ENCODE data around the gene DCK. TPM values are rescaled to one million over a fixed set of nuclear protein-coding genes. Genes with fewer than 3 reads are reported as not detected.
"Not testable (repeated sequence)": the region's sequence is repeated elsewhere in the genome, so short reads cannot be mapped to it uniquely, and the experiment has no call there.

DCK gene
- total and polyA plus RNA-seq, 12 donors = 2.5 to 9.3 (median 6.2) TPM

GRCh38 chr4:71011451-71011850 is 18.0 kb downstream of the DCK start:
- Histone ChIP-seq H3K4me3 (no peak overlapping the region), H3K36me3 (peaks cover 0 to 8% (median 0%) of the 10 kb centered on the region in 9 donors), H3K4me1 (peaks cover 0 to 12% (median 0%) of the 10 kb centered on the region in 9 donors), H3K27ac (no peak overlapping the region), H3K9me3 (peaks cover 0 to 8% (median 0%) of the 10 kb centered on the region in 11 donors), H3K27me3 (no peaks in the 10 kb centered on the region)
- no peak for DNase-seq
- no peak for ATAC-seq
- WGBS, 2 donors = 92 to 95% methylated on average over 4 of the region's 4 CpGs
- no peak for TF ChIP-seq CTCF (IDR thresholded peaks at IDR 0.05)
- intact Hi-C loops (cut with DNase I) = loop anchor here in 1 of 10 donors (10.0 kb wide), 1 partner anchor 173 kb away; no protein-coding TSS in a partner anchor

- ATAC-seq, H3K4me1 ChIP-seq, H3K36me3 ChIP-seq, DNase-seq, H3K4me3 ChIP-seq, H3K27ac ChIP-seq, H3K27me3 ChIP-seq: not testable (repeated sequence)
- intact Hi-C loops (cut with DNase I) = loop anchor here in 1 of 10 donors (10.0 kb wide), 1 partner anchor 167 kb away; no protein-coding TSS in a partner anchor
- WGBS, 2 donors = 96 to 99% methylated on average over 2 of the region's 2 CpGs
- peaks cover 0 to 19% (median 0%) of the 10 kb centered on the region in 11 donors for H3K9me3 ChIP-seq
Measured at GRCh38 chr4:71017391-71017790, 23.9 kb downstream of the DCK start.

GRCh38 chr4:71020611-71021010 is 27.2 kb downstream of the DCK start:
- H3K36me3 ChIP-seq = peaks cover 0 to 18% (median 0%) of the 10 kb centered on the region in 9 donors
- peaks cover 0 to 12% (median 4%) of the 10 kb centered on the region in 9 donors for H3K4me1 ChIP-seq
- H3K27ac ChIP-seq = no peak overlapping the region
- intact Hi-C loops (cut with DNase I) = no loop called here
- no peak overlapping the region for H3K4me3 ChIP-seq
- TF ChIP-seq CTCF (IDR thresholded peaks at IDR 0.05) = no peak
- H3K9me3 ChIP-seq = peaks cover 0 to 16% (median 0%) of the 10 kb centered on the region in 11 donors
- no peak for ATAC-seq
- H3K27me3 ChIP-seq = no peaks in the 10 kb centered on the region
- WGBS, 2 donors = 25 to 28% methylated on average over 1 of the region's 1 CpG
- no peak for DNase-seq

- intact Hi-C loops (cut with DNase I) = no loop called here
- H3K36me3 ChIP-seq = peaks cover 0 to 60% (median 0%) of the 10 kb centered on the region in 9 donors
- H3K27ac ChIP-seq = no peak overlapping the region
- H3K4me1 ChIP-seq = peaks cover 0 to 15% (median 9%) of the 10 kb centered on the region in 9 donors
- no peaks in the 10 kb centered on the region for H3K27me3 ChIP-seq
- no peak for ATAC-seq
- TF ChIP-seq CTCF (IDR thresholded peaks at IDR 0.05) = no peak
- no peaks in the 10 kb centered on the region for H3K9me3 ChIP-seq
- no peak overlapping the region for H3K4me3 ChIP-seq
- WGBS, 2 donors = 69 to 73% methylated on average over 3 of the region's 3 CpGs
- no peak for DNase-seq
Measured at GRCh38 chr4:71025654-71026053, 32.2 kb downstream of the DCK start.

- TF ChIP-seq CTCF (IDR thresholded peaks at IDR 0.05) = no peak
- 27 to 37% methylated on average over 2 of the region's 2 CpGs for WGBS, 2 donors
- H3K9me3 ChIP-seq = no peaks in the 10 kb centered on the region
- peak in 6 of 8 donors; percentile 62 to 86 (median 72) for ATAC-seq
- peaks cover 0 to 15% (median 9%) of the 10 kb centered on the region in 9 donors for H3K4me1 ChIP-seq
- peak in 1 of 2 donors; percentile 25 for DNase-seq
- no peak overlapping the region for H3K27ac ChIP-seq
- no peaks in the 10 kb centered on the region for H3K27me3 ChIP-seq
- H3K4me3 ChIP-seq = no peak overlapping the region
- H3K36me3 ChIP-seq = peaks cover 0 to 64% (median 0%) of the 10 kb centered on the region in 9 donors
- intact Hi-C loops (cut with DNase I) = no loop called here
Measured at GRCh38 chr4:71026086-71026485, 32.6 kb downstream of the DCK start.

Measured in heart right ventricle (tissue), 16 donors.